ENCODE data around the gene COL23A1. TPM values are rescaled to one million over a fixed set of nuclear protein-coding genes. Genes with fewer than 3 reads are reported as not detected.

COL23A1 gene
- total and polyA plus RNA-seq, 2 of the 13 experiments (the other 11 are each of a cell fraction or from before 2014, with no cell fraction given) = not detected

DNA sequence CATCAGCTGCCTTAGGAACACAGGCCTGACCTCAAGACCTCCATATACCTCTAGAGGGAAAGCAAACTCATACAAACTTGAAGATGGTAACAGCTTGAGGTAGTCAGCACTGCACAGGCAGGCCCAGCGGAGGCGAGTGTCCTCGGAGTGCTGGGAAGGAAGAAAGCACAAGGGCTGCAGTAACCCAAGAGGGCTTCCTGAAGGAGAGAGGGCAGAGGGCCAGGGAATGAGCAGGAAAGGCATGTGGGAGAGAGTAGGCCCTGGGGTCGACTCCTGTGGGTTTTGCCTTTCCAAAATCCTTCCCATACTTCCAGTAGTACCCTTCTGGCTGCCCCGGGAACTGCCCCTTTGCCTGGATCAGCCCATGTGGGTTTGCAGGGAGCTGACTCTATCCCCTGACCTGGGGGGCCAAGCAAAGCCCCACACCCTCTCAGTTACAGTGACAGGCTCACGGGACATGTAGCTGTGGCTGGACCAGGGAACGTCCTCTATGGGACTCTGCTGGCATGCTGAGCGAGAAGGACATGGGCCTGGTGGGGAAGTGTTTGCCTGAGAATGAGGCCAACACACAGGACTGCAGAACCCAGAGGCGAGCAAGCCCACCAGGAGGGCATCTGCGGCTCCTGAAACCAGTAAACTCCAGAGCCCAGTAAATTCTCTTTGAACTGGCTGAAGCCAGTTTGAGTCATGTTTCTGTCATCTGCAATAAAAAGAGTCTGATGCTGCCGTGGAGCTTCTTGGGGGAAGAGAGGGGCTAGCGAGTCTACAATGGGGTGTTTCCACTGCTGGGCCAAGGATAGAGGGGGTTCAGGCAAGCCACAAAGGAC is 64.1 kb downstream of the COL23A1 start:
- 0 out of 2 replicates have a peak, but pooled peaks cover 4% of the 10 kb centered on the region for H4K20me1 ChIP-seq (ENCODE audit: insufficient read depth, low read length)
- ATAC-seq (no peak; the same call in 1 of the 3 replicates), DNase-seq (ENCODE audit: low spot score) (no peak), FAIRE-seq (no peak)
- no peaks in the 10 kb centered on the region for H3K9me3 ChIP-seq (ENCODE audit: low read length)
- H3K4me1 ChIP-seq (ENCODE audit: insufficient read depth, low read length) = no peaks in the 10 kb centered on the region
- TF ChIP-seq HHEX (CRISPR knock-in tag; IDR thresholded peaks at IDR 0.05) (no peak), U2AF2 (IDR thresholded peaks at IDR 0.05; ENCODE audit: low read depth, low read length) (no peak), TCF7L2 (IDR thresholded peaks at IDR 0.05; ENCODE audit: low read depth, low read length) (no peak), PAF1 (CRISPR knock-in tag; IDR thresholded peaks at IDR 0.05) (no peak), ZNF24 (IDR thresholded peaks at IDR 0.05) (no peak), ZNF33B (CRISPR knock-in tag; IDR thresholded peaks at IDR 0.05) (no peak), MBD4 (IDR thresholded peaks at IDR 0.05; ENCODE audit: borderline replicate concordance, low read length) (no peak), ZBTB38 (CRISPR knock-in tag; IDR thresholded peaks at IDR 0.05) (no peak), ZNF556 (CRISPR knock-in tag; IDR thresholded peaks at IDR 0.05; ENCODE audit: borderline replicate concordance) (no peak), CEBPB (IDR thresholded peaks at IDR 0.05; ENCODE audit: borderline replicate concordance, low read depth, low read length) (no peak), ZNF75D (CRISPR knock-in tag; IDR thresholded peaks at IDR 0.05; ENCODE audit: borderline replicate concordance) (no peak), PAX8 (CRISPR knock-in tag; IDR thresholded peaks at IDR 0.05; ENCODE audit: borderline replicate concordance) (no peak)
- TF ChIP-seq, protein P1, sequence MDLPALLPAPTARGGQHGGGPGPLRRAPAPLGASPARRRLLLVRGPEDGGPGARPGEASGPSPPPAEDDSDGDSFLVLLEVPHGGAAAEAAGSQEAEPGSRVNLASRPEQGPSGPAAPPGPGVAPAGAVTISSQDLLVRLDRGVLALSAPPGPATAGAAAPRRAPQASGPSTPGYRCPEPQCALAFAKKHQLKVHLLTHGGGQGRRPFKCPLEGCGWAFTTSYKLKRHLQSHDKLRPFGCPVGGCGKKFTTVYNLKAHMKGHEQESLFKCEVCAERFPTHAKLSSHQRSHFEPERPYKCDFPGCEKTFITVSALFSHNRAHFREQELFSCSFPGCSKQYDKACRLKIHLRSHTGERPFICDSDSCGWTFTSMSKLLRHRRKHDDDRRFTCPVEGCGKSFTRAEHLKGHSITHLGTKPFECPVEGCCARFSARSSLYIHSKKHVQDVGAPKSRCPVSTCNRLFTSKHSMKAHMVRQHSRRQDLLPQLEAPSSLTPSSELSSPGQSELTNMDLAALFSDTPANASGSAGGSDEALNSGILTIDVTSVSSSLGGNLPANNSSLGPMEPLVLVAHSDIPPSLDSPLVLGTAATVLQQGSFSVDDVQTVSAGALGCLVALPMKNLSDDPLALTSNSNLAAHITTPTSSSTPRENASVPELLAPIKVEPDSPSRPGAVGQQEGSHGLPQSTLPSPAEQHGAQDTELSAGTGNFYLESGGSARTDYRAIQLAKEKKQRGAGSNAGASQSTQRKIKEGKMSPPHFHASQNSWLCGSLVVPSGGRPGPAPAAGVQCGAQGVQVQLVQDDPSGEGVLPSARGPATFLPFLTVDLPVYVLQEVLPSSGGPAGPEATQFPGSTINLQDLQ (CRISPR knock-in tag; IDR thresholded peaks at IDR 0.05) = no peak
- in situ Hi-C loops (cut with HindIII; ENCODE audit: extremely low pct_ligation_motif_present, low pct_unique_long_range_greater_than_20kb) = no loop called here
- intact Hi-C loops (cut with micrococcal nuclease; ENCODE audit: unreplicated experiment) = no loop called here
- no peak overlapping the region for H3K4me2 ChIP-seq (ENCODE audit: low read depth, low read length)
- no TSS peak for BruUV-seq (replicated peaks)
- CTCF ChIA-PET (ENCODE audit: low intra/inter-chr PET ratio, low total read pairs) = no interaction called here
- H3K27ac ChIP-seq (ENCODE audit: extremely low read length, insufficient read depth, low read length) = no peak overlapping the region
- H3K9ac ChIP-seq (ENCODE audit: insufficient read depth, low read depth, low read length) = no peak overlapping the region
- POLR2A ChIA-PET = no interaction called here
- H3K4me3 ChIP-seq (replicated peaks in 1 of 3; ENCODE audit: insufficient read depth in 1 of 3, low read depth in 2 of 3, low read length in 3 of 3) = no peak overlapping the region
- H3K27me3 ChIP-seq (ENCODE audit: control insufficient read depth in 1 of 2, insufficient read depth in 2 of 2, low read length in 2 of 2) = peaks cover 5 to 29% of the 10 kb centered on the region in 2 experiments; a peak in 3 of 5 replicates
- no peaks in the 10 kb centered on the region for H3K36me3 ChIP-seq (replicated peaks in 1 of 2; ENCODE audit: control insufficient read depth in 1 of 2, insufficient read depth in 2 of 2, low read length in 2 of 2)
- H3K79me2 ChIP-seq (ENCODE audit: insufficient read depth, low read length) = no peaks in the 10 kb centered on the region
- H2AFZ ChIP-seq (ENCODE audit: low read length) = no peak overlapping the region
- WGBS (ENCODE audit: low lambda C conversion rate) = 35% methylated on average over 10 of the region's 12 CpGs
